Lower leg skin (tissue), 3 donors: Measurements from ENCODE around the gene RNLS.

Source experiments
- CTCF ChIP-seq, 3 donors: fragments of 450-650 bp; IDR thresholded peaks; one replicate each; pipeline ENCODE4 v1.5.1; 2016; ENCODE audit warnings: antibody characterized with exemption in 3 of 3, mild to moderate bottlenecking in 3 of 3, moderate library complexity in 2 of 3
- POLR2A ChIP-seq, 2 donors: fragments of 450-650 bp; IDR thresholded peaks; one replicate each; pipeline ENCODE4 v1.6.1; 2016 to 2017; ENCODE audit warnings: antibody characterized with exemption in 2 of 2, mild to moderate bottlenecking in 1 of 2, moderate library complexity in 1 of 2

- no peak for TF ChIP-seq POLR2A (IDR thresholded peaks at IDR 0.05)
- TF ChIP-seq CTCF (IDR thresholded peaks at IDR 0.05): no peak
These were observed 3.3 kb upstream of the RNLS start, which contains the start of gene LIPJ for GRCh38 chr10:88586462-88586861.
